Bronchial epithelial cell (primary cell): Measurements from ENCODE around the gene IL12RB2. TPM values are rescaled to one million over a fixed set of nuclear protein-coding genes. Genes with fewer than 3 reads are reported as not detected.
A peak's percentile ranks its signal among the peaks of the same experiment; 100 is the strongest.
"Not testable (repeated sequence)": the region's sequence is repeated elsewhere in the genome, so short reads cannot be mapped to it uniquely, and the experiment has no call there.

Experiments
- DNase-seq: peaks from one replicate; pipeline ENCODE4 v3.0.0-alpha.2; 2010; ENCODE audit warnings: low read depth
- FAIRE-seq: peaks from 2 replicates; lab custom pipeline; 2011; peaks lifted over from hg19 to GRCh38; lab: Jason Lieb, UNC
- H3K27me3 ChIP-seq: 2 replicates; pipeline ENCODE4 v1.5.1; 2011; ENCODE audit warnings: low read length; ENCODE audit not compliant: control insufficient read depth, insufficient read depth
- H3K36me3 ChIP-seq: 2 replicates; pipeline ENCODE4 v1.5.1; 2011; ENCODE audit warnings: low read length; ENCODE audit not compliant: control insufficient read depth, insufficient read depth
- H3K4me3 ChIP-seq: 2 replicates; pipeline ENCODE4 v1.5.1; 2011; ENCODE audit warnings: mild to moderate bottlenecking, low read depth, low read length, control low read depth
- total RNA-seq: library from RNA; depleted of rRNA; stranded (reverse); fragments of >200 nt; gene quantifications from 2 replicates; pipeline ENCODE4 v1.2.1, GENCODE V29; 2014
- TF ChIP-seq, protein P1 (sequence below): IDR thresholded peaks from 2 replicates; pipeline ENCODE4 v1.5.1; 2011; ENCODE audit warnings: mild to moderate bottlenecking, moderate library complexity, low read length, control low read depth, inconsistent platforms; ENCODE audit not compliant: insufficient read depth, severe bottlenecking

IL12RB2 gene
- total RNA-seq, 1 donor from 2014 or later: 0.53 TPM

GRCh38 chr1:67415041-67415440 lies 107.4 kb downstream of the IL12RB2 start:
- no peak for FAIRE-seq
- Histone ChIP-seq H3K27me3 (no peaks in the 10 kb centered on the region), H3K36me3 (peaks cover 15% of the 10 kb centered on the region), H3K4me3 (no peak overlapping the region)
- DNase-seq: no peak
- TF ChIP-seq, protein P1, sequence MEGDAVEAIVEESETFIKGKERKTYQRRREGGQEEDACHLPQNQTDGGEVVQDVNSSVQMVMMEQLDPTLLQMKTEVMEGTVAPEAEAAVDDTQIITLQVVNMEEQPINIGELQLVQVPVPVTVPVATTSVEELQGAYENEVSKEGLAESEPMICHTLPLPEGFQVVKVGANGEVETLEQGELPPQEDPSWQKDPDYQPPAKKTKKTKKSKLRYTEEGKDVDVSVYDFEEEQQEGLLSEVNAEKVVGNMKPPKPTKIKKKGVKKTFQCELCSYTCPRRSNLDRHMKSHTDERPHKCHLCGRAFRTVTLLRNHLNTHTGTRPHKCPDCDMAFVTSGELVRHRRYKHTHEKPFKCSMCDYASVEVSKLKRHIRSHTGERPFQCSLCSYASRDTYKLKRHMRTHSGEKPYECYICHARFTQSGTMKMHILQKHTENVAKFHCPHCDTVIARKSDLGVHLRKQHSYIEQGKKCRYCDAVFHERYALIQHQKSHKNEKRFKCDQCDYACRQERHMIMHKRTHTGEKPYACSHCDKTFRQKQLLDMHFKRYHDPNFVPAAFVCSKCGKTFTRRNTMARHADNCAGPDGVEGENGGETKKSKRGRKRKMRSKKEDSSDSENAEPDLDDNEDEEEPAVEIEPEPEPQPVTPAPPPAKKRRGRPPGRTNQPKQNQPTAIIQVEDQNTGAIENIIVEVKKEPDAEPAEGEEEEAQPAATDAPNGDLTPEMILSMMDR: no peak

- H3K36me3 ChIP-seq: peaks cover 16% of the 10 kb centered on the region
- not testable (repeated sequence) for H3K27me3 ChIP-seq, H3K4me3 ChIP-seq, FAIRE-seq, DNase-seq
Measured at GRCh38 chr1:67417733-67418132, 110.1 kb downstream of the IL12RB2 start.

GRCh38 chr1:67418839-67419586 lies 111.3 kb downstream of the IL12RB2 start:
- DNase-seq (no peak), FAIRE-seq (no peak)
- TF ChIP-seq, protein P1: no peak
- Histone ChIP-seq H3K27me3 (no peaks in the 10 kb centered on the region), H3K36me3 (peaks cover 13% of the 10 kb centered on the region), H3K4me3 (no peak overlapping the region)

DNA sequence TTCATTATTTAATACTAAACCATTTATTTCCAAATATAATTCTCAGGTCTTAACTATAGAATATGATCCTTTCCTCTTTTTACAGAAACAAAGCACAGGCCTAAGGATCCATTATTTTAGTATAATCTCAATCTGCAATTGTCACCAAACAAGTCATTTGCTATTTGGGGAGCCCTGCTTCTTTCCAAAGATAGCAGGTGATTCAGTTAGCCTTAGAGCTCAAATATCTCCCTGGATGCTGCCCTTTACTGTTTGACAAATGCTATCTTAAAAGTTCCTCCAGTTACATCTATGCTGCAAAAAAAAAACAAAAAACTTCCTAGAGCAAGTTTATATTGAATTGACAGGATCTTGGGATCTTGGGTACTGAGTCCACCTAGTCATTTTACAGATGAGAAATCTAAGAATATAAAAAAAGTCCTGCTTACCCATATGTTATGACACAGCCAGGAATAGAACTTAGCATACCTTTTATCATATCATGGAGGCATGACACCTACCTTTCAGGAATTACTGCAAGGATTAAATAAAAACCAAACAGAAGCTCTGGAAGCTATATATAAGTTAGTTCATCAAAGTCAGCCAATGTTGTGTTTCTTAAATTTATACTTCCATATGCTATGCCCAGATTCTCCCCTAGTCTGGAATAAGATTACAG lies 113.3 kb downstream of the IL12RB2 start:
- TF ChIP-seq, protein P1: no peak
- no peak for DNase-seq
- FAIRE-seq: no peak
- no peak overlapping the region for H3K4me3 ChIP-seq
- peaks cover 12% of the 10 kb centered on the region for H3K36me3 ChIP-seq
- H3K27me3 ChIP-seq: no peaks in the 10 kb centered on the region

- DNase-seq (no peak), FAIRE-seq (no peak)
- peak overlapping the region; percentile 81 for H3K4me3 ChIP-seq
- TF ChIP-seq, protein P1: no peak
- H3K27me3 ChIP-seq: no peaks in the 10 kb centered on the region
- H3K36me3 ChIP-seq: peaks cover 7% of the 10 kb centered on the region
Measured at GRCh38 chr1:67427465-67427864, 119.8 kb downstream of the IL12RB2 start.

DNA sequence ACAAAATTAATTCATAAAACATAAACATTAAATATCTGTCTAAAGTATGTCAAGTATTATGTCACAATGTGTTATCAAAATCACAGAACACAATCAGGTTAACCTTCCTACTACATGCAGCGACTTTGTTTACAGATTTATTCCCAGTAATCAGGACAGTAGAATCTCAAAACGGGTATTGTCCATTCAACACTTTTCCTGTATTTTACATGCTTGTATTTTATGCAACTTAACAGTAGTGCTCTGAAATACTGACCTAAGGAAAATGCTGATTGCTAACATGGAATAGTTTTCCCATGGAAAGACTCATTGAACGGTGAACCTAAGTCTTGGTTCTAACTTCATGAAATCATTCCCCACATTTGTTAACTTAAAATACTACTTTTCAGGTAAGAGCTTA lies 120.3 kb downstream of the IL12RB2 start:
- Histone ChIP-seq H3K36me3 (peaks cover 7% of the 10 kb centered on the region), H3K27me3 (no peaks in the 10 kb centered on the region), H3K4me3 (peak overlapping the region; percentile 81)
- no peak for DNase-seq
- TF ChIP-seq, protein P1: no peak
- no peak for FAIRE-seq
